Mesendoderm (in vitro differentiated cells): ENCODE measurements around the gene UNC79.

ENCODE experiments used
- DNase-seq: peaks from one replicate; pipeline ENCODE4 v3.0.0; 2013
- H2AK5ac ChIP-seq: 2 replicates; pipeline ENCODE4 v1.6.1; 2013; ENCODE audit warnings: low read length, inconsistent platforms
- H2BK120ac ChIP-seq: 2 replicates; pipeline ENCODE4 v1.6.1; 2013; ENCODE audit warnings: low read depth, mild to moderate bottlenecking, low read length, moderate library complexity, mixed read lengths
- H2BK15ac ChIP-seq: replicated peaks from 2 replicates; pipeline ENCODE4 v1.6.1; 2013; ENCODE audit warnings: low read depth, mild to moderate bottlenecking, moderate library complexity
- H2BK5ac ChIP-seq: 2 replicates; pipeline ENCODE4 v1.6.1; 2013; ENCODE audit warnings: low read length, inconsistent platforms
- H3K18ac ChIP-seq: 2 replicates; pipeline ENCODE4 v1.6.1; 2013; ENCODE audit warnings: mild to moderate bottlenecking, low read length, mixed read lengths
- H3K23ac ChIP-seq: one replicate; pipeline ENCODE4 v1.6.1; 2013; ENCODE audit warnings: low read length
- H3K27ac ChIP-seq: 2 replicates; pipeline ENCODE4 v1.5.1; 2013; ENCODE audit warnings: low read depth, mild to moderate bottlenecking, inconsistent platforms, low read length, moderate library complexity
- H3K27me3 ChIP-seq: 2 replicates; pipeline ENCODE4 v1.6.1; 2013; ENCODE audit warnings: low read length, control low read depth, mild to moderate bottlenecking, inconsistent platforms; ENCODE audit not compliant: insufficient read depth, poor library complexity
- H3K36me3 ChIP-seq: 2 replicates; pipeline ENCODE4 v1.6.1; 2013; ENCODE audit warnings: low read length, inconsistent platforms; ENCODE audit not compliant: control insufficient read depth, insufficient read depth
- H3K4ac ChIP-seq: one replicate; pipeline ENCODE4 v1.6.1; 2013; ENCODE audit warnings: low read depth, mild to moderate bottlenecking, low read length, moderate library complexity
- H3K4me1 ChIP-seq: 2 replicates; pipeline ENCODE4 v1.6.1; 2013; ENCODE audit warnings: low read depth, low read length, inconsistent platforms; ENCODE audit not compliant: control insufficient read depth
- H3K4me2 ChIP-seq: 2 replicates; pipeline ENCODE4 v1.6.1; 2013; ENCODE audit warnings: low read length
- H3K4me3 ChIP-seq: 2 replicates; pipeline ENCODE4 v1.5.1; 2013; ENCODE audit warnings: mild to moderate bottlenecking, low read length
- H3K56ac ChIP-seq: one replicate; pipeline ENCODE4 v1.6.1; 2013; ENCODE audit warnings: low read length
- H3K79me1 ChIP-seq: 2 replicates; pipeline ENCODE4 v1.6.1; 2013; ENCODE audit warnings: low read length, inconsistent platforms
- H3K79me2 ChIP-seq: 2 replicates; pipeline ENCODE4 v1.6.1; 2013; ENCODE audit warnings: mild to moderate bottlenecking, low read length; ENCODE audit not compliant: control insufficient read depth, insufficient read depth
- H3K9ac ChIP-seq: 2 replicates; pipeline ENCODE4 v1.6.1; 2013; ENCODE audit warnings: low read length, inconsistent platforms
- H4K5ac ChIP-seq: one replicate; pipeline ENCODE4 v1.6.1; 2013; ENCODE audit warnings: low read length
- H4K8ac ChIP-seq: one replicate; pipeline ENCODE4 v1.6.1; 2013; ENCODE audit warnings: low read depth, mild to moderate bottlenecking, control low read depth, low read length, moderate library complexity
- WGBS: extraction: QIAGEN DNeasy Blood & Tissue Kit; methylation state at CpG from one replicate; pipeline ENCODE4 v1.1.7; 2013; ENCODE audit warnings: low lambda C conversion rate, missing lambda C conversion rate; ENCODE audit not compliant: insufficient coverage; ENCODE audit errors: extremely low coverage; 5-methylcytosine and 5-hydroxymethylcytosine counted together

Gene UNC79

DNA sequence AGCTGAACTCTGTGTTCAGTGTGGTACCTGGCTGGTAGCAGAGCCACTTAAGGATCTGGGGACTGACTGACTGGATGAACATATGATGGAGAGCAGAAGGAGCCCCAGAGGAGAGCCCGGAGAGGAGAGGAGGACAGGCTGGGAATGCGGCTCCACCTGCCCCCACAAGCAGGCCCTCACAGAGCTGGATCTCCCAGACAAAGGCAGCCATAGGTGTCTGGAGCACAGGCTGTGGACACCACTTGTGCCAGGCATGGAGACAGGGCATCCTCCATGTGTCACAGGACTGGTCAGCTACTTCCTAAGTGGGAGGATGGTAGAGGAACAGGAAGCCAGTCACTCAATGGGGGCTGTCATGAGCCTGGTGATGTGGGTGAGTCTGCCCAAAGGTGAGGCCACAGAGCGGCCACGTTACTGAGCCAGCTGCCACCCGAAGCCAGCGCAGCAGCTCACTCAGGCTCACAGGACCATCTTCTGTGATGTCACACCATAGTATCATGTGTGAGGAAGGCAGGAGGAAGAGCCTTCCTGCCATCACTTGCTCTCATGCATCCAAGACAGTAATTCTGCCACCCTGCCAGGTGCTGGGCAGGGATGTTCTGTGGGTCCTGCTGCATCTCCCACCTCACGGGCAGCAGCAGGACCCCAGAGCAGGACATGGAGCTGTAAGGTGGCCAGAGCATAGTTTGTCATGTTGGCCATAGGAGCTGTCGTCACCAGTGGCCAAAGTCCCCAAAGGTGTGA lies 285.4 kb downstream of the UNC79 start:
- no peak overlapping the region for H3K18ac ChIP-seq
- no peak overlapping the region for H3K23ac ChIP-seq
- no peak overlapping the region for H2AK5ac ChIP-seq
- H2BK120ac ChIP-seq, result no peak overlapping the region
- H3K4me1 ChIP-seq, result no peaks in the 10 kb centered on the region
- H3K27ac ChIP-seq, result no peak overlapping the region
- H3K9ac ChIP-seq, result no peak overlapping the region
- no peak overlapping the region for H3K56ac ChIP-seq
- H3K36me3 ChIP-seq, result no peaks in the 10 kb centered on the region
- H3K4me3 ChIP-seq, result no peak overlapping the region
- H3K4me2 ChIP-seq, result no peak overlapping the region
- no peak overlapping the region for H4K8ac ChIP-seq
- no peaks in the 10 kb centered on the region for H3K79me2 ChIP-seq
- H3K27me3 ChIP-seq, result no peaks in the 10 kb centered on the region
- no CpG with 5 or more reads among the region's 8 CpGs for WGBS
- no peak overlapping the region for H3K4ac ChIP-seq
- H4K5ac ChIP-seq, result no peak overlapping the region
- DNase-seq, result no peak
- no peak overlapping the region for H2BK15ac ChIP-seq
- H2BK5ac ChIP-seq, result no peak overlapping the region
- H3K79me1 ChIP-seq, result no peaks in the 10 kb centered on the region

DNA sequence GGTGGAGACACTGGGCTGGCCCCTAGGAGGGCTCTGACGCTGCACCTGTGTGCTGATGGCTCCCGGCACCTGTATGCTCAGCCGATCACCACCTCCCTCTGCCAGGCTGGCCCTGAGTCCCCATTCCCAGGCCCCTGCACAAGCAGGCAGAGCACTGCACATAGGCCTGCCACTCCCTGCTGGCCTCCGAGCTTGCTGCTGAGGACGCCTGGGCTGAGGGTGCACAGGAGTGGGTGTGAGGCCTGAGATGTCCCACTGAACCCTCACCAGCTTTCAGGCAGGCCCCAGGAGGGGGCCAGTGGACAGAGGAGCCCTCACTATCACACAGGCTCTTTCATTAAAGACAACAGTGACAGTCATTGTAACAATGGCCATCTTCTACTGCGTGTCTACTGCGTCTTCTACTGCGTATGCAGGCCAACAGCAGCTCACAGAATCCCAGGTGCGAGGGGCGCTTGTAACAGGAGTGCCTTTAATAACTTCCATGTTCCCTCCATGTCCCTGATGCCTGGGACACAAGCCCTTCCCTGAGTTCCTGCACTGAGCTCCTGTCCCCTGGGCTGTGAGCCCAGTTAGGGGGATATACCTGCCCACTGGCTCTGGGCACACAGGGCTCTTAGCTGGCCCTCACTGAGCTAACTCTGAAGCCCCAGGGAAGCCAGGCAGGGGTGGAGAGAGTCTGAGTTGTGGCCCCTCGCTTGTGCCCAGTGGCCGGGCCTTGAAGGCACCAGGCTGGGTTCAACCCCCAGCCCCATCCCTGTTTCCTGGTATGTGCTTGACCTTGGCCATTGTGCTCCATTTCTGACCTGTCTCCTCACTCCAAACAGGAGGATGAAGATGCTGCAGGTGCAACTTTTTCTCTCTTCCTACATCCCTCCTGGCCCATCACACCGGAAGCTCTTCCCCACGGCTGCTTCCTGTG lies 286.3 kb downstream of the UNC79 start:
- Histone ChIP-seq H3K4me2 (no peak overlapping the region), H3K23ac (no peak overlapping the region), H3K4me3 (no peak overlapping the region), H3K18ac (no peak overlapping the region), H3K27me3 (no peaks in the 10 kb centered on the region), H3K9ac (no peak overlapping the region), H3K36me3 (no peaks in the 10 kb centered on the region), H4K8ac (no peak overlapping the region), H3K4me1 (no peaks in the 10 kb centered on the region), H3K56ac (no peak overlapping the region), H4K5ac (no peak overlapping the region), H2BK15ac (no peak overlapping the region), H2BK5ac (no peak overlapping the region), H2AK5ac (no peak overlapping the region), H3K79me1 (no peaks in the 10 kb centered on the region), H3K27ac (no peak overlapping the region), H2BK120ac (no peak overlapping the region), H3K79me2 (no peaks in the 10 kb centered on the region), H3K4ac (no peak overlapping the region)
- WGBS, result no CpG with 5 or more reads among the region's 14 CpGs
- DNase-seq, result no peak

DNA sequence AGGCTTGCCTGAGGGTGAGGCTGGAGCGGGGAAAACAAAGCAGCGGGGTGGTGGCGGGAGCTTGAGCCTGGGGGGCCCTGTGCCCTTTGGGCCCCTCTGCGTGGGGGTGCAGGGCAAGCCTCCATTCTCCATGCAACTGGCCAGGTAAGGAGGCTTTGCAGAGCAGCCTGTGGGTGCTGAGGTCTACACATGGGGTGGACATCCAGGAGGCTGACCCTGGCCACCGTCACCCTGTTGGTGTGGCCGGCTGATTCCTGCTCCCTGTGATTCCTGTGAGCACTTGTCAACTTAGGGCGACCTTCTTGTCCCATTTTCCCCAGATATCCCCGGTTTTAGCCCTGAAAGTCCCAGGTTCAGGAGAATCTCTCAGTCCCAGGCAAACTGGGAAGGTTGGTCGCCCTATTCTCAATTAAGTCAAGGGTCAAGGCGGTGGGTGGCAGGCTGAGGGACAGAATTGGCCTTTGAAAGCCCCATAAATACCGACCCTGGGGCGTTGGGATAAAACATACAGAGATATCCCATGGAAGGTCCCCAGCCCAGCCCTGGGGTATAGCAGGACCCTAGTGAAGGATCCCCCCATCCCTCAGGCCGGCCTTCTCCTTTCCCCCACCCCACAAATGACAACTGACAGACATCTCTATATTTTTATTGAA lies 287.1 kb downstream of the UNC79 start:
- Histone ChIP-seq H3K4me1 (no peaks in the 10 kb centered on the region), H3K56ac (no peak overlapping the region), H4K5ac (no peak overlapping the region), H2BK5ac (no peak overlapping the region), H3K79me2 (no peaks in the 10 kb centered on the region), H3K27ac (no peak overlapping the region), H2AK5ac (no peak overlapping the region), H3K9ac (no peak overlapping the region), H3K4me2 (no peak overlapping the region), H3K27me3 (no peaks in the 10 kb centered on the region), H3K4ac (no peak overlapping the region), H3K18ac (no peak overlapping the region), H3K79me1 (no peaks in the 10 kb centered on the region), H2BK120ac (no peak overlapping the region), H2BK15ac (no peak overlapping the region), H4K8ac (no peak overlapping the region), H3K36me3 (no peaks in the 10 kb centered on the region), H3K23ac (no peak overlapping the region), H3K4me3 (no peak overlapping the region)
- no peak for DNase-seq
- no CpG with 5 or more reads among the region's 13 CpGs for WGBS

DNA sequence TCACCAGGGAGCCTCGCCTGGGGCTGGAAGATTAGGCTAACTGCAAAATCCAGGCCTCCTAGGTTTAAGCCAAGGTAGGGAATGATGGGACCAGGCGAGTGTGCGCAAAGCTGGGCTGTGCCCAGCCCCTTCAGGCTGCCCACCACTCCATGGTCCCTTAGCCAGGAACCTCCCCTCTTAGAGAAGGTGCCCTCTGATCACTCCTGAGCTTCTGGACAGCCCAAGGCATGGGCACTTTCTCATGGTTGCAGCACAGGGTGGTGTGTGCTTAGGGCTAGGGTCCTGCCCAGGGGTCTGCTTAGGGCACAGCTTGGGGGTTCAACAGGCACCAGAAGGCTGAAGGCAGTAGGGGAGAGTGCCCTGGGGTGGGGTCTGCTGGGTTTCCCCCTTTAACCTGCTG lies 288.5 kb downstream of the UNC79 start:
- Histone ChIP-seq H2AK5ac (no peak overlapping the region), H3K79me1 (no peaks in the 10 kb centered on the region), H3K4me3 (no peak overlapping the region), H2BK120ac (no peak overlapping the region), H2BK5ac (no peak overlapping the region), H3K27me3 (no peaks in the 10 kb centered on the region), H4K8ac (no peak overlapping the region), H3K4ac (no peak overlapping the region), H3K4me1 (no peaks in the 10 kb centered on the region), H3K27ac (no peak overlapping the region), H3K36me3 (no peaks in the 10 kb centered on the region), H3K79me2 (no peaks in the 10 kb centered on the region), H3K23ac (no peak overlapping the region), H3K4me2 (no peak overlapping the region), H3K56ac (peak overlapping the region; percentile 12), H2BK15ac (no peak overlapping the region), H3K18ac (no peak overlapping the region), H3K9ac (no peak overlapping the region), H4K5ac (no peak overlapping the region)
- WGBS, result no CpG with 5 or more reads among the region's 3 CpGs
- no peak for DNase-seq

DNA sequence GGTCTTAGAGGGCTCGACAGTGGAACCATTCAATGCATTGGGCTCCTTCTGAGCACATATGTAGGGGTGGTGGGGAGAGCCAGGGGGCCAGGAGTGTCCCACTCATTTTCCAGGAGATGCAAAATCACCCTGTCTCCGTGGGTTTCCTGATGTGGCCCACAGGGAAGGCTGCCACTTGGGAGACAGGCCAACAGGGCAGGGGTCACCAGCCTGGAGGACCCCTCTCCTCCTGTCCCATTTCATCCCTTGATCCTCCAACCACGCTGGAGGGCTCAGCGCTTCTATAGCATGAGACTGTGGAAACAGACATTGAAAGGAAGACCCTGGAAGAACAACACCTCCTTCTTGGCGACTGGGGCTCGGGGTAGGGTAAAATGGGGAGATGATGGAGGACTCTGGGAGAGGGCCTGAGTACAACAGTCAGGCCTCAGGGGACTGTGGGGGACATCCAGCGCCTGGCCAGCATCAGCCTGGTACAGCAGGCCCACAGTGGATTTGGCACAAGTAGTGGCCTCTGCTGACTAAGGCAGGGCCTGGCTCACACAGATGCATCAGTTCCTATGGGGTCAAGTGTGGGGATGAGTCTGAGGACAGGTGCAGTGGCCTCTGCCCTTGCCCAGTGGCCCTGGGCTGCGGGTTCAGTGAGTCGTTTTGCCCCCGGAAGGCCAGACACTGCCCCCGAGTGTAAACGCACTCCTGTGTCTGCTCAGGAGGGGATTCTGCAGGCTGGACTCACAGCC lies 289.5 kb downstream of the UNC79 start:
- Histone ChIP-seq H3K27ac (no peak overlapping the region), H2BK15ac (no peak overlapping the region), H3K36me3 (no peaks in the 10 kb centered on the region), H3K4me1 (no peaks in the 10 kb centered on the region), H3K23ac (no peak overlapping the region), H4K8ac (no peak overlapping the region), H3K56ac (no peak overlapping the region), H3K4me3 (no peak overlapping the region), H3K79me2 (no peaks in the 10 kb centered on the region), H3K4me2 (no peak overlapping the region), H4K5ac (no peak overlapping the region), H2BK5ac (no peak overlapping the region), H2BK120ac (no peak overlapping the region), H3K27me3 (no peaks in the 10 kb centered on the region), H3K79me1 (no peaks in the 10 kb centered on the region), H3K18ac (no peak overlapping the region), H2AK5ac (no peak overlapping the region), H3K4ac (no peak overlapping the region), H3K9ac (no peak overlapping the region)
- no CpG with 5 or more reads among the region's 12 CpGs for WGBS
- DNase-seq, result no peak
